ENCODE measurements around the gene TRAF4. TPM values are rescaled to one million over a fixed set of nuclear protein-coding genes. Genes with fewer than 3 reads are reported as not detected.

The TRAF4 gene
- total RNA-seq, 2 experiments from 2014 or later = 411 to 416 TPM

DNA sequence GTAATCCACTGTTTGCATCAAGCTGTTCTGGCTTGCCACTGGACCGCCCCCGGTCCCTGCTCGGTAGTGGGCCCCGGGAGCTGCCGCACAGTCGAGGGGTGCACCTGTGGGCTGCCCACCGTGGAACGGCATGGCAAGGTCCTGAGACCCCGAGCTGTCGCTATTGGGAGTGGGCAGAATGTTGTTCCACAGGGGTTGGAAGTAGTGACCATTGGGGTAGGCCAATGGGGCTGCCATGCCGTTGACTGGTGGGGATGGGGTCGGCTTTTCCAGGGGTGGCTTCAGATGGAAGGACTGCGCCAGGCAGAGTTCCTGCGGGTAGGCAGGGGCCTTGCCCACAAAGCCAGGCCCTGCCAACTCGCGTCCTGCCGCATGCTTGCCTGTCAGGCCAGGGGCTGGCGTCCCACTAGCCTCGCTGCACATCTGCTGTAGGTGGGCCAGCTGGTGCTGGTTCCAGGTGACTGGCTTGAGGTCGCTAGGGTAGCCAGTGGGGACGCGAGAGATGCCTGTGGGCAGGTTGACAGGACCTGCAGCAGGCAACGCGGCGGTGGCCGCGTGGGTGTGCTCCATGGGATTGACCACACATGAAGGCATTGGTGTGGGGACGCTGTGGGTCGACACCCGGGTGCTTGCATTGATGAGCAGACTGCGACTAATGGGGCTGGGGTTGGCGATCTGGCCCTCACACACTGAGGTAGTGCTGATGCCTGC is 14.8 kb downstream of the TRAF4 start:
- no peak overlapping the region for H3K27ac Mint-ChIP-seq
- H3K4me3 Mint-ChIP-seq = no peak overlapping the region
- CTCF ChIA-PET = no interaction called here

DNA sequence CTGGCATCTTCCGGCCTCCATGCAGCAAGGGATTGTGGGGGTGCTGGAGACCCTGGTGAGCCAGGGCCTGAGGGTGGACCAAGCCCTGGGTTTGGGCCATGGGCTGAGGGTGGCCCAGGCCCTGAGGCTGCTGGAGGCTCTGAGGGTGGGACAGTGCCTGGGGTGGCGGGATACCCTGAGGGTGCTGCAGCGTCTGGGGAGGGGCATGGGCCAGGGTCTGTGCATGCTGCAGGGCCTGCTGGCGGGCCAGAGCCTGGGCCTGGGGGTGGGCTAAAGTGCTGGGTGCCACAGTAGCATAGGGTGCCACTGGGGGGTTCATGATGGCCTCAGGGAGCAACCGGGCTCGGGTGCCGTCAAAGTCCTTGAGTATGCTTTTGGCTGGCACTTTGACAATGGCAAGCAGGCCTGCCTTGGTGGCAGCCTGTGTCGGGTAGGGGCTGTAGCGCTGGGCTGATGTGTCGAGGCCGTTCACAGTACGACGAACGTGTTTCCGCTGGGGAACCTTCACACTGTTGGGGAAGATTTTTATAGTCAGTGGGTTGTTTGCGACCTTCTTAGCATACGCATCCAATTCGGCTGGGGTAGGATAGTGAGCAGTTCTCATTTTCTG is 15.6 kb downstream of the TRAF4 start:
- Histone ChIP-seq H3K4me1 (ENCODE audit: insufficient read depth, low read length) (no peaks in the 10 kb centered on the region), H3K4me3 (ENCODE audit: low read length) (no peak overlapping the region), H3K27me3 (ENCODE audit: control insufficient read depth in 1 of 2, insufficient read depth in 2 of 2, low read length in 2 of 2) (no peaks in the 10 kb centered on the region), H3K9me3 (ENCODE audit: control insufficient read depth in 1 of 2, insufficient read depth in 1 of 2, low read length in 2 of 2) (no peaks in the 10 kb centered on the region), H3K27ac (ENCODE audit: low read depth in 1 of 2, low read length in 2 of 2) (no peak overlapping the region), H3K36me3 (ENCODE audit: insufficient read depth, low read length) (peaks cover 44% of the 10 kb centered on the region)
- H3K27ac Mint-ChIP-seq = no peak overlapping the region
- peaks cover 57% of the 10 kb centered on the region for H3K36me3 Mint-ChIP-seq (ENCODE audit: low read depth)
- no peaks in the 10 kb centered on the region for H3K27me3 Mint-ChIP-seq
- ChIA-PET CTCF (interaction anchor here (6.6 kb wide), 1 partner anchor 32 kb away, joined by 70 read pairs; the partner anchor contains the start of genes NEK8 and TLCD1), POLR2A (no interaction called here)
- no peak overlapping the region for H3K4me3 Mint-ChIP-seq
- intact Hi-C loops (cut with DNase I, micrococcal nuclease) = no loop called here
- peaks cover 8% of the 10 kb centered on the region for H3K4me1 Mint-ChIP-seq (ENCODE audit: low read depth)
- DNase-seq = no peak
- ATAC-seq (ENCODE audit: poor library complexity) = no peak
- TF ChIP-seq, protein P1, sequence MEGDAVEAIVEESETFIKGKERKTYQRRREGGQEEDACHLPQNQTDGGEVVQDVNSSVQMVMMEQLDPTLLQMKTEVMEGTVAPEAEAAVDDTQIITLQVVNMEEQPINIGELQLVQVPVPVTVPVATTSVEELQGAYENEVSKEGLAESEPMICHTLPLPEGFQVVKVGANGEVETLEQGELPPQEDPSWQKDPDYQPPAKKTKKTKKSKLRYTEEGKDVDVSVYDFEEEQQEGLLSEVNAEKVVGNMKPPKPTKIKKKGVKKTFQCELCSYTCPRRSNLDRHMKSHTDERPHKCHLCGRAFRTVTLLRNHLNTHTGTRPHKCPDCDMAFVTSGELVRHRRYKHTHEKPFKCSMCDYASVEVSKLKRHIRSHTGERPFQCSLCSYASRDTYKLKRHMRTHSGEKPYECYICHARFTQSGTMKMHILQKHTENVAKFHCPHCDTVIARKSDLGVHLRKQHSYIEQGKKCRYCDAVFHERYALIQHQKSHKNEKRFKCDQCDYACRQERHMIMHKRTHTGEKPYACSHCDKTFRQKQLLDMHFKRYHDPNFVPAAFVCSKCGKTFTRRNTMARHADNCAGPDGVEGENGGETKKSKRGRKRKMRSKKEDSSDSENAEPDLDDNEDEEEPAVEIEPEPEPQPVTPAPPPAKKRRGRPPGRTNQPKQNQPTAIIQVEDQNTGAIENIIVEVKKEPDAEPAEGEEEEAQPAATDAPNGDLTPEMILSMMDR (IDR thresholded peaks at IDR 0.05) = no peak
- H3K9me3 Mint-ChIP-seq = no peaks in the 10 kb centered on the region

More for the DNA sequence above, 14.8 kb downstream of the TRAF4 start:
- no peak overlapping the region for H3K27ac ChIP-seq (ENCODE audit: low read depth in 1 of 2, low read length in 2 of 2)
- TF ChIP-seq, protein P1 (IDR thresholded peaks at IDR 0.05) = no peak
- POLR2A ChIA-PET = interaction anchor here (1.2 kb wide), 1 partner anchor 32 kb away, joined by 3 read pairs; no protein-coding TSS in a partner anchor
- H3K27me3 Mint-ChIP-seq = no peaks in the 10 kb centered on the region
- peaks cover 43% of the 10 kb centered on the region for H3K36me3 ChIP-seq (ENCODE audit: insufficient read depth, low read length)
- DNase-seq = peak in 1 of 14 experiments; percentile 21
- no peaks in the 10 kb centered on the region for H3K9me3 Mint-ChIP-seq
- H3K4me3 ChIP-seq (ENCODE audit: low read length) = no peak overlapping the region
- peaks cover 52% of the 10 kb centered on the region for H3K36me3 Mint-ChIP-seq (ENCODE audit: low read depth)
- H3K4me1 Mint-ChIP-seq (ENCODE audit: low read depth) = peaks cover 4% of the 10 kb centered on the region
- ATAC-seq (ENCODE audit: poor library complexity) = no peak
- H3K4me1 ChIP-seq (ENCODE audit: insufficient read depth, low read length) = no peaks in the 10 kb centered on the region
- H3K27me3 ChIP-seq (ENCODE audit: control insufficient read depth in 1 of 2, insufficient read depth in 2 of 2, low read length in 2 of 2) = no peaks in the 10 kb centered on the region
- intact Hi-C loops (cut with DNase I, micrococcal nuclease) = no loop called here
- no peaks in the 10 kb centered on the region for H3K9me3 ChIP-seq (ENCODE audit: control insufficient read depth in 1 of 2, insufficient read depth in 1 of 2, low read length in 2 of 2)

DNA sequence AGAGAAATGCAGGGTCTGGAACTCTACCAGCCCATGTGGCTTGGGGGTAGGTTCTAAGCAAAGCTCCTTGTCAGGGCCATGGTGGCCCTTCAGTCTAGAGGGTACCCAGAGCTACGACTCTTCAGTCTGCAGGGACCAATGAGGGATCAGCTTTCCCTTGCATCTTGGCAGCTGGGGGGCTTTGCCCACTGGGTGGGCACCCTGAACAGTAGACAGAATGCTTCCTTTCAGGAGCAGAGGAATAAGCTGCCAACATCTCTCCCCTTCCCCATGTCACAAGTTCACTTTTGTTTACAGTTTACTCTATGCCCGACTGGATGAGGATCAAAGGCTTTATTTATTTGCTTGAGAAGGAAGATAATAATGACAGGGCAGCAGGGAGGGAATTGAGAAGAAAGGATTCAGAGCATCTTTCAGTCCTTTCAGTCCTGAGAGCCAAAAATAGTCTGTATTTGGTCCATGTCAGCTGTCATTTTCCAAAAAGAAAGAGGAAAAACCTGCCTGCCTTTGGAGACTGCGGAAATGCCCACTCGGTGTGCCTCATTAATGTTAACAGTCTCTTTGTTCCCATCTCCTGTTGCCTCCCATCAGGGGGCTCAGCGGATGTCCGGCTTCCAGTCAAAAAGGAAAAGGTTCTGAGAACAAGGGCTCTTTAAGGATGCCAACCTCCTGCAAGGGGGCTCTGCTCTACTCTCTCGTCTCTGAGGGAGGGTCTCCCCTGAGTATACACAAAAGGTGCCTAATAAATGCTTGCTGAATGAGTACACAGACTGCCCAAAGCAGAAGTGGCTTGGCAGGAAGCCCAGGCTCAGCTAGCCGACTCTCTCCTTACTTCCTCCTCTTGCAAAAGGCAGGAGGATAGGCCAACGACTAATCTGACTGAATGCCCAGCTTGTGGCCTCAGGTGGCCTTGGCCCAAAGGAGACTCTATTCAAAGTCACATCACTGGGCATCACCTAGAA is 17.1 kb downstream of the TRAF4 start:
- Mint-ChIP-seq H3K9me3 (no peaks in the 10 kb centered on the region), H3K27me3 (no peaks in the 10 kb centered on the region), H3K27ac (no peak overlapping the region), H3K4me3 (no peak overlapping the region), H3K36me3 (ENCODE audit: low read depth) (peaks cover 70% of the 10 kb centered on the region), H3K4me1 (ENCODE audit: low read depth) (peaks cover 8% of the 10 kb centered on the region)
- CTCF ChIA-PET = interaction anchor here (1.3 to 6.6 kb wide), 2 partner anchors 11 to 34 kb away, joined by 4 to 70 read pairs; partner anchors contain the start of genes NEK8 and TLCD1
- Histone ChIP-seq H3K27me3 (ENCODE audit: control insufficient read depth in 1 of 2, insufficient read depth in 2 of 2, low read length in 2 of 2) (no peaks in the 10 kb centered on the region), H3K4me1 (ENCODE audit: insufficient read depth, low read length) (no peaks in the 10 kb centered on the region), H3K36me3 (ENCODE audit: insufficient read depth, low read length) (peaks cover 57% of the 10 kb centered on the region), H3K4me3 (ENCODE audit: low read length) (no peak overlapping the region), H3K27ac (ENCODE audit: low read depth in 1 of 2, low read length in 2 of 2) (no peak overlapping the region), H3K9me3 (ENCODE audit: control insufficient read depth in 1 of 2, insufficient read depth in 1 of 2, low read length in 2 of 2) (no peaks in the 10 kb centered on the region)
- TF ChIP-seq, protein P1 (IDR thresholded peaks at IDR 0.05) = no peak
- POLR2A ChIA-PET = interaction anchor here (1.4 kb wide), 1 partner anchor 81 kb away, joined by 3 read pairs; the partner anchor contains the start of gene FAM222B
- DNase-seq = peak in 1 of 14 experiments; percentile 25
- intact Hi-C loops (cut with DNase I, micrococcal nuclease) = loop anchor here (5.0 to 10.0 kb wide), 3 partner anchors 34 to 354 kb away; partner anchors contain the start of genes NEK8 (in 2 of the 2), TLCD1 (in 2 of the 2) and DHRS13 (in 1 of the 2)
- no peak for ATAC-seq (ENCODE audit: poor library complexity)

All from CD4-positive, alpha-beta T cell (primary cell).